Keratinocyte (primary cell): ENCODE results near the gene EZH2. TPM values are rescaled to one million over a fixed set of nuclear protein-coding genes. Genes with fewer than 3 reads are reported as not detected.

Source experiments
- DNase-seq: peaks from one replicate; pipeline ENCODE4 v3.0.0-alpha.2; 2011; ENCODE audit warnings: low read depth, missing footprints, low spot score
- FAIRE-seq: peaks from 2 replicates; lab custom pipeline; 2011; peaks lifted over from hg19 to GRCh38; lab: Jason Lieb, UNC
- H2AFZ ChIP-seq: 2 replicates; pipeline ENCODE4 v1.6.0; 2012; ENCODE audit warnings: low read length, control low read depth, inconsistent platforms; ENCODE audit not compliant: control insufficient read depth
- H3K27ac ChIP-seq: 2 replicates; pipeline ENCODE4 v1.5.1; 2011; ENCODE audit warnings: low read length; ENCODE audit not compliant: control insufficient read depth, insufficient read depth
- H3K27me3 ChIP-seq: 3 replicates; pipeline ENCODE4 v1.6.0; 2011; ENCODE audit warnings: low read length; ENCODE audit not compliant: control insufficient read depth, insufficient read depth; ENCODE audit errors: extremely low read depth
- H3K36me3 ChIP-seq, 2 experiments: 2 replicates in 1 of 2; 3 replicates in 1 of 2; pipeline ENCODE4 v1.5.1; 2011; ENCODE audit warnings: low read length in 2 of 2, mild to moderate bottlenecking in 1 of 2; ENCODE audit not compliant: control insufficient read depth in 2 of 2, insufficient read depth in 2 of 2; ENCODE audit errors: extremely low read depth in 1 of 2
- H3K4me1 ChIP-seq: 3 replicates; pipeline ENCODE4 v1.5.1; 2011; ENCODE audit warnings: low read length; ENCODE audit not compliant: control insufficient read depth, insufficient read depth; ENCODE audit errors: extremely low read depth
- H3K4me2 ChIP-seq: 3 replicates; pipeline ENCODE4 v1.6.0; 2011; ENCODE audit warnings: low read depth, low read length; ENCODE audit not compliant: control insufficient read depth, insufficient read depth; ENCODE audit errors: extremely low read depth
- H3K4me3 ChIP-seq, 3 experiments: fragments of 200-600 bp in 1 of 3; sonication (generic) in 1 of 3; 2 replicates in 2 of 3; 3 replicates in 1 of 3; pipeline ENCODE4 v1.5.1; 2011 to 2016; ENCODE audit warnings: low read length in 3 of 3, mild to moderate bottlenecking in 3 of 3, control low read depth in 2 of 3, inconsistent platforms in 1 of 3, low read depth in 1 of 3, mixed read lengths in 1 of 3, mixed run types in 1 of 3, moderate library complexity in 1 of 3; ENCODE audit not compliant: control insufficient read depth in 2 of 3, insufficient read depth in 2 of 3; ENCODE audit errors: extremely low read depth in 1 of 3
- H3K79me2 ChIP-seq: 2 replicates; pipeline ENCODE4 v1.6.0; 2012; ENCODE audit warnings: low read length; ENCODE audit not compliant: control insufficient read depth, insufficient read depth
- H3K9ac ChIP-seq: 3 replicates; pipeline ENCODE4 v1.6.0; 2011; ENCODE audit warnings: low read length; ENCODE audit not compliant: control insufficient read depth, insufficient read depth; ENCODE audit errors: extremely low read depth
- H3K9me1 ChIP-seq: 3 replicates; pipeline ENCODE4 v1.6.0; 2011; ENCODE audit warnings: low read length; ENCODE audit not compliant: control insufficient read depth, insufficient read depth; ENCODE audit errors: extremely low read depth
- H3K9me3 ChIP-seq: 2 replicates; pipeline ENCODE4 v1.5.1; 2012; ENCODE audit warnings: low read depth, low read length; ENCODE audit not compliant: control insufficient read depth
- H4K20me1 ChIP-seq: 3 replicates; pipeline ENCODE4 v1.6.0; 2011; ENCODE audit warnings: low read length; ENCODE audit not compliant: control insufficient read depth, insufficient read depth; ENCODE audit errors: extremely low read depth
- EZH2 ChIP-seq: IDR thresholded peaks from one replicate; pipeline ENCODE4 v1.6.1; 2012; ENCODE audit warnings: inconsistent platforms, mild to moderate bottlenecking, low read length, moderate library complexity
- dilution Hi-C: fragments of 300-500 bp; cut with MboI; formaldehyde crosslinking; loops from one replicate; pipeline ENCODE4 v1.7.0; 2020; ENCODE audit warnings: low sequenced_read_pairs; ENCODE audit not compliant: extremely low pct_ligation_motif_present
- polyA plus RNA-seq, 5 experiments: library from polyadenylated mRNA; depleted of rRNA in 3 of 5; stranded (reverse) in 3 of 5; stranded (forward) in 1 of 5; unstranded in 1 of 5; fragments of >200 nt; gene quantifications; 1 replicate in 1 of 5; 2 replicates in 3 of 5; 3 replicates in 1 of 5; pipeline versions ENCODE4 v1.2.1 to v1.2.3, GENCODE V29; 2011 to 2012; ENCODE audit warnings: missing spikeins in 2 of 5, low read depth in 1 of 5, low replicate concordance in 1 of 5
- TF ChIP-seq, protein P1 (sequence below), 3 experiments: IDR thresholded peaks in 1 of 3; conservative IDR thresholded peaks in 1 of 3; optimal IDR thresholded peaks in 1 of 3; 2 replicates in 2 of 3; 3 replicates in 1 of 3; pipeline versions ENCODE3 to v1.5.1; 2011; ENCODE audit warnings: low read length in 3 of 3, mild to moderate bottlenecking in 3 of 3, moderate library complexity in 2 of 3, control low read depth in 1 of 3, inconsistent platforms in 1 of 3; ENCODE audit not compliant: insufficient read depth in 2 of 3; ENCODE audit errors: extremely low read depth in 1 of 3

EZH2 gene
- polyA plus RNA-seq, 1 donor (not counting 4 experiments of a cell fraction or from before 2014, with no cell fraction given) = 16.0 TPM

DNA sequence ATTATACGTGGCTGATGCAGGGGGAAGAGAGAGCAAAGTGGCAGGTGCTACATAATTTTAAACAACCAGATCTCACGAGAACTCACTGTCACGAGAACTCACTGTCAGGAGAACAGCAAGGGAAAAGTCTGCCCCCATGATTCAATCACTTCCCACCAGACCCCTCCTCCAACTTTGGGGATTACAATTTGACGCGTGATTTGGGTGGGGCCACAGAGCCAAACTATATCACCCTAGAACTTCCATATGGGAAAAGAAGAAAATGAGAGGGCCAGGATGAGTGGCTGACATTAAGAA lies 15.8 kb downstream of the EZH2 start:
- H3K4me3 ChIP-seq = no peak overlapping the region

DNA sequence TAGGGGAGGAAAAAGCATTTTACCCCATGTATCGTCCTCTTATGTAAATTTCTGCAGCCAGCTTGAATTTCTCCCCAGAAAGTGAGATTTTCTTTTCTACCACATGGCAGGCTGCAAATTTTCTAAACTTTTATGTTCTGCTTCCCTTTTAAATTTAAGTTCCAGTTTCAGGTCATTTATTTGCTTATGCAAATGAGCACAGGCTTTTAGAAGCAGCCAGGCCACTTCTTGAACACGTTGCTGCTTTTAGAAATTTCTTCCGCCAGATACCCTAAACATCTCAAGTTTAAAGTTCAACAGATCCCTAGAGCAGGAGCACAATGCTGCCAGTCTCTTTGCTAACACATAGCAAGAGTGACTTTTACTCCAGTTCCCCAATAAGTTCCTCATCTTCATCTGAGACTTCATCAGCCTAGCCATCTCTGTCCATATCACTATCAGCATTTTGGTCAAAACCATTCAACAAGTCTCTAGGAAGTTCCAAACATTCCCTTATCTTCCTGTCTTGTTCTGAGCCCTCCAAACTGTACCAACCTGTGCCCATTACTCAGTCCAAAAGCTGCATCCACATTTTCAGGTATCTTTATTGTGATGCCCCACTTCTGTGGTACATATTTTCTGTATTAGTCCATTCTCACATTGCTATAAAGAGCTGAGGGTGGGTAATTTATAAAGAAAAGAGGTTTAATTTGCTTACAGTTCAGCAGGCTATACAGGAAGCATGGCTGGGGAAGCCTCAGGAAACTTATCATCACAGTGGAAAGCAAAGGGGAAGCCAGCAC lies 16.3 kb downstream of the EZH2 start:
- H3K27me3 ChIP-seq = no peaks in the 10 kb centered on the region
- TF ChIP-seq EZH2 = no peak
- TF ChIP-seq, protein P1, sequence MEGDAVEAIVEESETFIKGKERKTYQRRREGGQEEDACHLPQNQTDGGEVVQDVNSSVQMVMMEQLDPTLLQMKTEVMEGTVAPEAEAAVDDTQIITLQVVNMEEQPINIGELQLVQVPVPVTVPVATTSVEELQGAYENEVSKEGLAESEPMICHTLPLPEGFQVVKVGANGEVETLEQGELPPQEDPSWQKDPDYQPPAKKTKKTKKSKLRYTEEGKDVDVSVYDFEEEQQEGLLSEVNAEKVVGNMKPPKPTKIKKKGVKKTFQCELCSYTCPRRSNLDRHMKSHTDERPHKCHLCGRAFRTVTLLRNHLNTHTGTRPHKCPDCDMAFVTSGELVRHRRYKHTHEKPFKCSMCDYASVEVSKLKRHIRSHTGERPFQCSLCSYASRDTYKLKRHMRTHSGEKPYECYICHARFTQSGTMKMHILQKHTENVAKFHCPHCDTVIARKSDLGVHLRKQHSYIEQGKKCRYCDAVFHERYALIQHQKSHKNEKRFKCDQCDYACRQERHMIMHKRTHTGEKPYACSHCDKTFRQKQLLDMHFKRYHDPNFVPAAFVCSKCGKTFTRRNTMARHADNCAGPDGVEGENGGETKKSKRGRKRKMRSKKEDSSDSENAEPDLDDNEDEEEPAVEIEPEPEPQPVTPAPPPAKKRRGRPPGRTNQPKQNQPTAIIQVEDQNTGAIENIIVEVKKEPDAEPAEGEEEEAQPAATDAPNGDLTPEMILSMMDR (optimal IDR thresholded peaks at IDR 0.05 in 1 of 3, IDR thresholded peaks at IDR 0.05 in 1 of 3, conservative IDR thresholded peaks at IDR 0.05 in 1 of 3; ENCODE audit: extremely low read depth in 1 of 3, insufficient read depth in 2 of 3, low read length in 3 of 3) = no peak
- dilution Hi-C loops = no loop called here

More for the DNA sequence above, 15.8 kb downstream of the EZH2 start:
- H3K9ac ChIP-seq = no peak overlapping the region
- dilution Hi-C loops = no loop called here
- no peaks in the 10 kb centered on the region for H3K4me1 ChIP-seq
- no peaks in the 10 kb centered on the region for H3K27me3 ChIP-seq
- FAIRE-seq (no peak), DNase-seq (no peak)
- TF ChIP-seq EZH2 = no peak
- TF ChIP-seq, protein P1 (optimal IDR thresholded peaks at IDR 0.05 in 1 of 3, IDR thresholded peaks at IDR 0.05 in 1 of 3, conservative IDR thresholded peaks at IDR 0.05 in 1 of 3; ENCODE audit: extremely low read depth in 1 of 3, insufficient read depth in 2 of 3, low read length in 3 of 3) = no peak
- no peaks in the 10 kb centered on the region for H3K36me3 ChIP-seq
- H3K4me2 ChIP-seq = no peak overlapping the region
- H3K9me1 ChIP-seq = no peaks in the 10 kb centered on the region
- peaks cover 78% of the 10 kb centered on the region for H3K79me2 ChIP-seq
- H3K9me3 ChIP-seq = no peaks in the 10 kb centered on the region
- no peak overlapping the region for H3K27ac ChIP-seq
- no peak overlapping the region for H2AFZ ChIP-seq
- H4K20me1 ChIP-seq = no peaks in the 10 kb centered on the region

More for the DNA sequence above, 16.3 kb downstream of the EZH2 start:
- Histone ChIP-seq H3K4me1 (no peaks in the 10 kb centered on the region), H3K27ac (no peak overlapping the region), H3K4me3 (no peak overlapping the region), H3K79me2 (peaks cover 79% of the 10 kb centered on the region), H3K4me2 (no peak overlapping the region), H3K9me1 (no peaks in the 10 kb centered on the region), H3K9ac (no peak overlapping the region), H3K9me3 (no peaks in the 10 kb centered on the region), H2AFZ (no peak overlapping the region), H4K20me1 (no peaks in the 10 kb centered on the region), H3K36me3 (no peaks in the 10 kb centered on the region)
- DNase-seq (no peak), FAIRE-seq (no peak)
